Liver (tissue), 9 donors: ENCODE data around the gene ZNF541. TPM values are rescaled to one million over a fixed set of nuclear protein-coding genes. Genes with fewer than 3 reads are reported as not detected.
A peak's percentile ranks its signal among the peaks of the same experiment; 100 is the strongest.

Experiments
- DNase-seq: peaks from one replicate; pipeline ENCODE4 v3.0.0-alpha.2; 2017; ENCODE audit warnings: low spot score
- H3K27ac ChIP-seq, 2 donors: one replicate each; pipeline ENCODE4 v1.7.0; 2013; ENCODE audit warnings: inconsistent platforms in 2 of 2, low read length in 2 of 2, control low read depth in 1 of 2, low read depth in 1 of 2, mild to moderate bottlenecking in 1 of 2
- H3K27me3 ChIP-seq, 4 donors: one replicate each; pipeline versions ENCODE4 v1.6.1 to v1.7.0; 2013; ENCODE audit warnings: low read length in 3 of 4, inconsistent platforms in 1 of 4, mild to moderate bottlenecking in 1 of 4, moderate library complexity in 1 of 4; ENCODE audit not compliant: control insufficient read depth in 4 of 4, insufficient read depth in 4 of 4
- H3K36me3 ChIP-seq, 4 donors: one replicate each; pipeline versions ENCODE4 v1.6.1 to v1.7.0; 2013; ENCODE audit warnings: low read length in 3 of 4, mild to moderate bottlenecking in 3 of 4, low read depth in 1 of 4, moderate library complexity in 1 of 4; ENCODE audit not compliant: control insufficient read depth in 4 of 4, insufficient read depth in 3 of 4
- H3K4me1 ChIP-seq, 4 donors: one replicate each; pipeline versions ENCODE4 v1.6.1 to v1.7.0; 2013; ENCODE audit warnings: low read length in 3 of 4, mild to moderate bottlenecking in 3 of 4, moderate library complexity in 1 of 4; ENCODE audit not compliant: control insufficient read depth in 4 of 4, insufficient read depth in 4 of 4
- H3K4me3 ChIP-seq, 3 donors: one replicate each; pipeline versions ENCODE4 v1.6.1 to v1.7.0; 2013; ENCODE audit warnings: low read length in 3 of 3, control low read depth in 1 of 3, low read depth in 1 of 3, mild to moderate bottlenecking in 1 of 3
- H3K9ac ChIP-seq, 2 donors: one replicate each; pipeline ENCODE4 v1.7.0; 2013; ENCODE audit warnings: low read length in 2 of 2, mild to moderate bottlenecking in 2 of 2, moderate library complexity in 2 of 2, control low read depth in 1 of 2, low read depth in 1 of 2
- H3K9me3 ChIP-seq, 4 donors: one replicate each; pipeline versions ENCODE4 v1.6.1 to v1.7.0; 2013; ENCODE audit warnings: low read length in 3 of 4; ENCODE audit not compliant: control insufficient read depth in 4 of 4
- ATF3 ChIP-seq: IDR thresholded peaks from 2 replicates; pipeline ENCODE4 v1.6.1; 2016; ENCODE audit warnings: antibody characterized with exemption
- CTCF ChIP-seq: fragments of 150-350 bp; IDR thresholded peaks from 2 replicates; pipeline ENCODE4 v1.5.1; 2017; ENCODE audit warnings: improper control_type of control experiment, low read depth, low read length; ENCODE audit not compliant: missing input control
- EGR1 ChIP-seq, 2 donors: IDR thresholded peaks; 2 replicates each; pipeline ENCODE4 v1.6.1; 2016 to 2018; ENCODE audit warnings: antibody characterized with exemption in 2 of 2, low read depth in 2 of 2
- FOXA1 ChIP-seq: IDR thresholded peaks from 2 replicates; pipeline ENCODE4 v1.6.1; 2016; ENCODE audit warnings: antibody characterized with exemption
- FOXA2 ChIP-seq: IDR thresholded peaks from 2 replicates; pipeline ENCODE4 v1.6.1; 2016; ENCODE audit warnings: antibody characterized with exemption
- GABPA ChIP-seq, 2 donors: IDR thresholded peaks in 1 of 2; conservative IDR thresholded peaks in 1 of 2; 2 replicates each; pipeline ENCODE4 v1.6.1; 2016; ENCODE audit warnings: antibody characterized with exemption in 2 of 2, mild to moderate bottlenecking in 1 of 2, moderate library complexity in 1 of 2
- HNF4A ChIP-seq, 2 donors: conservative IDR thresholded peaks; 2 replicates each; pipeline ENCODE4 v1.6.1; 2016; ENCODE audit warnings: antibody characterized with exemption in 2 of 2, mild to moderate bottlenecking in 2 of 2
- MAX ChIP-seq: IDR thresholded peaks from 2 replicates; pipeline ENCODE4 v1.6.1; 2016; ENCODE audit warnings: antibody characterized with exemption
- NR2F2 ChIP-seq: IDR thresholded peaks from 2 replicates; pipeline ENCODE4 v1.6.1; 2016; ENCODE audit warnings: antibody characterized with exemption
- RAD21 ChIP-seq, 2 donors: IDR thresholded peaks; 2 replicates each; pipeline ENCODE4 v1.6.1; 2016; ENCODE audit warnings: antibody characterized with exemption in 2 of 2, mild to moderate bottlenecking in 2 of 2
- REST ChIP-seq: IDR thresholded peaks from 2 replicates; pipeline ENCODE4 v1.6.1; 2016; ENCODE audit warnings: antibody characterized with exemption, mild to moderate bottlenecking
- RXRA ChIP-seq, 2 donors: IDR thresholded peaks; 2 replicates each; pipeline ENCODE4 v1.6.1; 2017 to 2018; ENCODE audit warnings: antibody characterized with exemption in 2 of 2, mild to moderate bottlenecking in 1 of 2
- SP1 ChIP-seq: IDR thresholded peaks from 2 replicates; pipeline ENCODE4 v1.6.1; 2018; ENCODE audit warnings: antibody characterized with exemption, mild to moderate bottlenecking
- TAF1 ChIP-seq: conservative IDR thresholded peaks from 2 replicates; pipeline ENCODE4 v1.6.1; 2016; ENCODE audit warnings: antibody characterized with exemption, mild to moderate bottlenecking
- YY1 ChIP-seq: IDR thresholded peaks from 2 replicates; pipeline ENCODE4 v1.6.1; 2016; ENCODE audit warnings: antibody characterized with exemption, mild to moderate bottlenecking
- WGBS: extraction: QIAGEN DNeasy Blood & Tissue Kit; methylation state at CpG from one replicate; pipeline ENCODE4 v1.1.7; 2013; 5-methylcytosine and 5-hydroxymethylcytosine counted together
- polyA plus RNA-seq, 2 donors: library from polyadenylated mRNA; stranded (reverse) in 1 of 2; unstranded in 1 of 2; fragments of 200-250 nt in 1 of 2; fragments of >200 nt in 1 of 2; fragmentation: Nextera tagmentation in 1 of 2; extraction: Ambion mirVana in 1 of 2; gene quantifications; one replicate each; pipeline versions ENCODE4 v1.2.1 to v1.2.3, GENCODE V29; 2013 to 2015
- total RNA-seq, 2 donors: library from RNA; depleted of rRNA; stranded (reverse); fragments of >200 nt; gene quantifications; one replicate each; pipeline ENCODE4 v1.2.3, GENCODE V29; 2014
- donor health status: healthy.
- donor health status: healthy.
- donor health status: healthy.
- donor health status: healthy.
- donor health status: healthy.

ZNF541 gene
- total and polyA plus RNA-seq, 4 donors = 0.05 to 0.09 (median 0.08) TPM; not detected in 1

- H3K27me3 ChIP-seq = no peaks in the 10 kb centered on the region
- TF ChIP-seq HNF4A (conservative IDR thresholded peaks at IDR 0.05) = no peak
- peak; percentile 12 for TF ChIP-seq NR2F2
- WGBS = 44% methylated on average over 6 of the region's 6 CpGs
- no peak overlapping the region for H3K27ac ChIP-seq
- no peak for DNase-seq
- no peaks in the 10 kb centered on the region for H3K4me1 ChIP-seq
- H3K9ac ChIP-seq = no peak overlapping the region
- no peak overlapping the region for H3K4me3 ChIP-seq
- no peaks in the 10 kb centered on the region for H3K36me3 ChIP-seq
- H3K9me3 ChIP-seq = peaks cover 0 to 6% (median 3%) of the 10 kb centered on the region in 4 donors
Measured at GRCh38 chr19:47582320-47582909, 9.5 kb upstream of the ZNF541 start.

- WGBS = 71% methylated on average over 6 of the region's 6 CpGs
Measured at GRCh38 chr19:47581605-47582319, 8.8 kb upstream of the ZNF541 start.

More at GRCh38 chr19:47581605-47582319, 8.8 kb upstream of the ZNF541 start:
- no peaks in the 10 kb centered on the region for H3K4me1 ChIP-seq
- peaks cover 0 to 6% (median 3%) of the 10 kb centered on the region in 4 donors for H3K9me3 ChIP-seq
- H3K27me3 ChIP-seq = no peaks in the 10 kb centered on the region
- no peak overlapping the region for H3K4me3 ChIP-seq
- H3K9ac ChIP-seq = no peak overlapping the region
- DNase-seq = no peak
- no peak for TF ChIP-seq ATF3
- no peak for TF ChIP-seq GABPA (IDR thresholded peaks at IDR 0.05 in 1 of 2, conservative IDR thresholded peaks at IDR 0.05 in 1 of 2)
- TF ChIP-seq HNF4A (conservative IDR thresholded peaks at IDR 0.05) = no peak
- no peak for TF ChIP-seq RAD21 (IDR thresholded peaks at IDR 0.05)
- TF ChIP-seq RXRA (IDR thresholded peaks at IDR 0.05) = no peak
- no peak for TF ChIP-seq MAX
- TF ChIP-seq SP1 = no peak
- no peak for TF ChIP-seq REST
- TF ChIP-seq YY1 = no peak
- no peak for TF ChIP-seq FOXA2
- no peak for TF ChIP-seq FOXA1
- TF ChIP-seq CTCF = no peak
- TF ChIP-seq TAF1 = no peak
- TF ChIP-seq EGR1 (IDR thresholded peaks at IDR 0.05; ENCODE audit: low read depth in 2 of 2) = no peak
- H3K36me3 ChIP-seq = no peaks in the 10 kb centered on the region
- H3K27ac ChIP-seq = no peak overlapping the region
